ENCODE results near the gene VPS35.

Gene VPS35

DNA sequence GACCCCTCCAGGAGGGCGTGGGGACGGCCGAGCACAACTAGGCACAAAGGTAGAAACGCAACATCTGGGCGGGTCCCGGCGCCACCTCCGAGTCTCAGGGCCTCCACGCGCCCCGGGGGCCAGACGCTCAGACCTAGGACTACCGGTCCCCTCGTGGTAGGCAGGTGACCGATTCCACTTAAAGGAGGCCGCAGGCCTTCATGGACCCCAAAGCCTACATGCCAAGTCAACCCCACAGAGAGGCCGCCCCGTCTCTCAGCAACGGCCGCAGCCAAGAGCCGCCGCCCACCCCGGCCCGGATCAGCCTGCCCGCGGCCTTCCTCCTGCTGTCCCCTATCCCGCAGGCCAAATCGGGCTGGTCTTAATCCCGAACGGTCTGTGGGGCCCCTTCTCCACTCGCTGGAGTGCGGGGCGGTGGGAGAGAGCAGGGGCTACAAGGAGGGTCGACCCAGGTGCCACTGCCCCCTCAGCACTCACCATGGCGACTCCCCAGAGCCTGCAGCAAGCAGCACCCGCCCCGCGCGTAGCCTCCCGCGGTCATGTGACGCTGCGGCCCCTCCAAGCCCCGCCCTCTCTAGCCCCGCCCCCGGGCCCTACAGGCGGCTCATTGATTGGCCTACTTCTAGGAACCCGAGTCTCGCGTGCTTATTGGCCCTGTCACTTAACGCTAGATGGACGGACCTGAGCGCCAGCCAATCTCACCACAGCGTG is at the start of gene VPS35:
Gene VPS35, minus strand, starts transcription at position 525 of the 711 bp plus-strand sequence. Its CDS starts 45 bp downstream, at position 480.
- DNase-seq, result peak; percentile 99 to 100
- H3K4me1 ChIP-seq, result peaks cover 9 to 37% (median 28%) of the 10 kb centered on the region in 4 donors
- H3K27ac ChIP-seq, result peak within 1 kb of the TSS; percentile 89 to 92
- H3K9me3 ChIP-seq, result no peaks in the 10 kb centered on the region
- H3K4me3 ChIP-seq, result peak within 1 kb of the TSS; percentile 75 to 78
- H3K36me3 ChIP-seq, result no peaks in the 10 kb centered on the region
- TF ChIP-seq, protein P1, sequence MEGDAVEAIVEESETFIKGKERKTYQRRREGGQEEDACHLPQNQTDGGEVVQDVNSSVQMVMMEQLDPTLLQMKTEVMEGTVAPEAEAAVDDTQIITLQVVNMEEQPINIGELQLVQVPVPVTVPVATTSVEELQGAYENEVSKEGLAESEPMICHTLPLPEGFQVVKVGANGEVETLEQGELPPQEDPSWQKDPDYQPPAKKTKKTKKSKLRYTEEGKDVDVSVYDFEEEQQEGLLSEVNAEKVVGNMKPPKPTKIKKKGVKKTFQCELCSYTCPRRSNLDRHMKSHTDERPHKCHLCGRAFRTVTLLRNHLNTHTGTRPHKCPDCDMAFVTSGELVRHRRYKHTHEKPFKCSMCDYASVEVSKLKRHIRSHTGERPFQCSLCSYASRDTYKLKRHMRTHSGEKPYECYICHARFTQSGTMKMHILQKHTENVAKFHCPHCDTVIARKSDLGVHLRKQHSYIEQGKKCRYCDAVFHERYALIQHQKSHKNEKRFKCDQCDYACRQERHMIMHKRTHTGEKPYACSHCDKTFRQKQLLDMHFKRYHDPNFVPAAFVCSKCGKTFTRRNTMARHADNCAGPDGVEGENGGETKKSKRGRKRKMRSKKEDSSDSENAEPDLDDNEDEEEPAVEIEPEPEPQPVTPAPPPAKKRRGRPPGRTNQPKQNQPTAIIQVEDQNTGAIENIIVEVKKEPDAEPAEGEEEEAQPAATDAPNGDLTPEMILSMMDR (IDR thresholded peaks at IDR 0.05), result no peak
- intact Hi-C loops (cut with DNase I; ENCODE audit: low total_unique reads), result loop anchor here (5.0 kb wide), 2 partner anchors 143 to 193 kb away; partner anchors contain the start of genes C16orf87 and GPT2
- no peaks in the 10 kb centered on the region for H3K27me3 ChIP-seq

DNA sequence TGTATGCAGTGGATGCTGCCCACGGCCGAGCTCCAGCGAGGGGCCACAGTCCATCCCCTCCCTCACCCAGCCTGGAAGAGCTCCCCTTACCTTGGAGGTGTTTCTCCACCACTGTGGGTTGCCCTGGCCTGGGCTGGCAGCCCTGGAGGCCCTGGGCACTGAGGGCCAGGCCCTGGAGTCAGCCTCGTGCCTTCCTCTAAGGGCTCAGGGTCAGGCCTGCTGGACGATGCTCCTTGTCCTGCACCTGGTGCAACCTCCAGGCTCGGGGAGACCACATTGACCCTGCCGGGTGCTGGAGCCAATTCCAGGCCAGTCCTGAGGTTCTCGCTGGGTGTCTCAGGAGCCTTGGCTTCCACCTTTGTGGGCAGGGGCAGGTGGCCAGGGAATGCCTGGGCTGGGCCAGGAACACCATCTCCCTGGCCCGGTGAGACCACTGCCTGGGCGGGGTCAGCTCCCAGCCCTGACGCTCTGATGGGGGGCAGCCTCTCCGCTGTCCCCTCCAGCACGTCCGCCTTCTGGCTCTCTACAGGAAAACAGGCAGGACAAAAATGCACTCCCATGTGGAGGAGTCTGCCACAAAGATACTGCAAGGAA is 48.7 kb upstream of the VPS35 start:
- TF ChIP-seq, protein P1 (IDR thresholded peaks at IDR 0.05), result no peak
- intact Hi-C loops (cut with DNase I; ENCODE audit: low total_unique reads), result no loop called here
- no peak overlapping the region for H3K27ac ChIP-seq

DNA sequence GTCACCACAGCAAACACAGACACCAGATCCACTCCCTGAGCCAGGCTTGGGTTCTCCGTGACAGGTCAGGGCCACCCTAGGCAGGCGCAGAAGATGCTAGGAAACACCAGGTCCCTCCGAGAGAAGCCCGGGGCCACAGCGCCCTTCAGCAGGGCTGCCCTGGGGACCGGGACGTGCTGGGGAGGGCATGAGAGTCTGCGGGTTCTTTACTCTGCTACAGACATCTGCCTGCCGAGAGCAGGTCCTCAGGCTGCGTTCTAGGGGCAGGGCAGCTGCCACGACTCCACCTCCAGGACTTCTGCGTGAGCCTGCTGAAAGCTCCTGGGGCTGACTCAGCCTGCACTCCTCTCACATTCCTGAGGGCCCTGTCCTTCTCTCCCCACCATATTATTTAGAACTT is 47.7 kb upstream of the VPS35 start:
- intact Hi-C loops (cut with DNase I; ENCODE audit: low total_unique reads), result no loop called here
- peak in 1 of 2 donors; percentile 40 for DNase-seq
- H3K4me3 ChIP-seq, result no peak overlapping the region
- TF ChIP-seq, protein P1 (IDR thresholded peaks at IDR 0.05), result no peak
- no peaks in the 10 kb centered on the region for H3K4me1 ChIP-seq
- no peak overlapping the region for H3K27ac ChIP-seq
- H3K36me3 ChIP-seq, result no peaks in the 10 kb centered on the region
- no peaks in the 10 kb centered on the region for H3K9me3 ChIP-seq
- no peaks in the 10 kb centered on the region for H3K27me3 ChIP-seq

More for the DNA sequence above, 48.7 kb upstream of the VPS35 start:
- no peaks in the 10 kb centered on the region for H3K9me3 ChIP-seq
- DNase-seq, result peak in 1 of 2 donors; percentile 54
- no peaks in the 10 kb centered on the region for H3K36me3 ChIP-seq
- H3K4me3 ChIP-seq, result no peak overlapping the region
- H3K27me3 ChIP-seq, result no peaks in the 10 kb centered on the region
- H3K4me1 ChIP-seq, result no peaks in the 10 kb centered on the region

DNA sequence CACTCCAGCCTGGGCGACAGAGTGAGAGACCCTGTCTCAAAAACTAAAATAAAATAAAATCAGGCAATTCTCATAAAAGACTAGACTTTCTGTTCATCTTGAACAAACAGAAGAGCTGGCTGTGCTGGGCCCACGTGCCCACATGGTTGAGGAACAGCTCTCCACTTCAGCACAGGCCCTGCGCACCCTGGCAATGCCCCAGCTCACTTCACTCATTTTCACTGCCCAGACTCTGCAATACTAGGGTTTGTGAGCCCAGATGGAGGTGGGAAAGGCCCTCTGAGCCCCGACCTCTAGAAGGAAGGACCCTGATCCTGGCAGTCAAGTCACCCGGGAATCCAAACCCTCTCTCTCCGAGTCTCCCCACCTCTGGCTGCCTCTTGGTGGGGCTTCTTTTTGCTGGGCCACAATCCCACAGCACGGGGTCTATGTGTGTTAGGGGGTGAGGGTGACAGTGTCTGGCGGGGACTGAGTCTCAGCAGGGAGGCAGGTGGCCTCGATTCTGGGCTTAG is 44.4 kb upstream of the VPS35 start:
- Histone ChIP-seq H3K27ac (no peak overlapping the region), H3K4me3 (no peak overlapping the region), H3K27me3 (no peaks in the 10 kb centered on the region), H3K36me3 (no peaks in the 10 kb centered on the region), H3K9me3 (no peaks in the 10 kb centered on the region), H3K4me1 (no peaks in the 10 kb centered on the region)
- DNase-seq, result no peak
- intact Hi-C loops (cut with DNase I; ENCODE audit: low total_unique reads), result no loop called here
- TF ChIP-seq, protein P1 (IDR thresholded peaks at IDR 0.05), result no peak

DNA sequence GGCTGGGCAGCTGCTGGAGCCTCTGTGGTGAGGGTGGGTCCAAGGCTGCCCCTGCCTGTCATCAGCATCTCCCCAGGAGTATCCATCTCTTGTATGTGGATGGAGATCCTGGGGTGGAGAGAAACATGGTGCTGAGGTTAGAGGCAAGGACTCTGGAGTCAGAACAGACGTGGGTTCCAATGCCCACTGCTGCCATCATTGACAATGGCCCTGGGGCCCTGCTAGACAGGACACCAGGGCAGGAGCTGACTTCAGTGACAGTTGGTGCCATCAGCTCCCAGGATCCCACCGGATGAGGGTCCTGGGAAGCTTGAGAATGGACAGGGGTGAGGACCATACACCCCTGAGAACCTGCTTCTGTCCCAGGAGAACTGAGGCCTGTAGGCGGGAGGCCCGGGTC is 43.6 kb upstream of the VPS35 start:
- TF ChIP-seq, protein P1 (IDR thresholded peaks at IDR 0.05), result no peak
- Histone ChIP-seq H3K4me1 (no peaks in the 10 kb centered on the region), H3K27ac (no peak overlapping the region), H3K4me3 (no peak overlapping the region), H3K9me3 (no peaks in the 10 kb centered on the region), H3K36me3 (no peaks in the 10 kb centered on the region), H3K27me3 (no peaks in the 10 kb centered on the region)
- intact Hi-C loops (cut with DNase I; ENCODE audit: low total_unique reads), result no loop called here
- DNase-seq, result no peak

All from tibial artery (tissue), 4 donors.